H1 (cell line): Measurements from ENCODE around the gene POLR2H. TPM values are rescaled to one million over a fixed set of nuclear protein-coding genes. Genes with fewer than 3 reads are reported as not detected.

Experiments
- CTCF ChIA-PET: fragments of 300-600 bp; sonication (Branson Sonifier 250); formaldehyde crosslinking; loops from one replicate; lab custom pipeline; 2021; ENCODE audit not compliant: partially characterized antibody; lab: Charles Lee
- POLR2A ChIA-PET: fragments of 300-600 bp; sonication (Branson Sonifier 250); formaldehyde crosslinking; loops from one replicate; lab custom pipeline; 2021; ENCODE audit warnings: inconsistent platforms; ENCODE audit not compliant: partially characterized antibody; lab: Charles Lee
- DNase-seq, 2 experiments: peaks; one replicate each; pipeline versions ENCODE4 v3.0.0 to v3.0.0-alpha.2; 2010 to 2022; ENCODE audit warnings: low spot score in 2 of 2, low read depth in 1 of 2, mixed read lengths in 1 of 2
- FAIRE-seq: peaks from 2 replicates; lab custom pipeline; 2011; peaks lifted over from hg19 to GRCh38; lab: Jason Lieb, UNC
- H2AFZ ChIP-seq: 2 replicates; pipeline ENCODE4 v1.8.1; 2012; ENCODE audit warnings: low read length, inconsistent platforms
- H2AK5ac ChIP-seq: 2 replicates; pipeline ENCODE4 v1.6.1; 2013; ENCODE audit warnings: low read depth, low read length
- H2BK120ac ChIP-seq: replicated peaks from 2 replicates; pipeline ENCODE3; 2013; ENCODE audit warnings: low read depth, low read length, inconsistent platforms
- H2BK12ac ChIP-seq: 2 replicates; pipeline ENCODE4 v1.6.1; 2013; ENCODE audit warnings: low read depth, low read length
- H2BK15ac ChIP-seq: 2 replicates; pipeline ENCODE4 v1.6.1; 2013; ENCODE audit warnings: low read length
- H2BK20ac ChIP-seq: 2 replicates; pipeline ENCODE4 v1.6.1; 2013; ENCODE audit warnings: low read length
- H2BK5ac ChIP-seq: 2 replicates; pipeline ENCODE4 v1.6.1; 2013; ENCODE audit warnings: low read depth, low read length
- H3K14ac ChIP-seq: 2 replicates; pipeline ENCODE4 v1.6.1; 2013; ENCODE audit warnings: inconsistent platforms; ENCODE audit not compliant: insufficient read length
- H3K18ac ChIP-seq: 2 replicates; pipeline ENCODE4 v1.6.1; 2013; ENCODE audit warnings: low read length; ENCODE audit errors: extremely low read depth
- H3K23ac ChIP-seq: 2 replicates; pipeline ENCODE4 v1.6.1; 2013; ENCODE audit warnings: inconsistent platforms; ENCODE audit not compliant: insufficient read length
- H3K23me2 ChIP-seq: 2 replicates; pipeline ENCODE4 v1.6.1; 2013; ENCODE audit warnings: low read depth, low read length
- H3K27ac ChIP-seq: 2 replicates; pipeline ENCODE4 v1.6.1; 2011; ENCODE audit warnings: low read depth, low read length, inconsistent platforms
- H3K27me3 ChIP-seq, 4 experiments: replicated peaks in 1 of 4; 1 replicate in 1 of 4; 2 replicates in 3 of 4; pipeline versions ENCODE4 v1.6.1 to v1.8.1; 2011 to 2013; ENCODE audit warnings: low read length in 3 of 4, mild to moderate bottlenecking in 3 of 4, inconsistent platforms in 2 of 4, mixed read lengths in 2 of 4, moderate library complexity in 1 of 4; ENCODE audit not compliant: control insufficient read depth in 3 of 4, insufficient read depth in 3 of 4; ENCODE audit errors: extremely low read depth in 1 of 4
- H3K36me3 ChIP-seq, 4 experiments: 2 replicates each; pipeline versions ENCODE4 v1.6.1 to v1.8.1; 2011 to 2013; ENCODE audit warnings: mild to moderate bottlenecking in 4 of 4, low read length in 3 of 4, moderate library complexity in 2 of 4, control low read depth in 1 of 4, inconsistent platforms in 1 of 4; ENCODE audit not compliant: insufficient read depth in 4 of 4, control insufficient read depth in 2 of 4
- H3K4ac ChIP-seq: replicated peaks from 2 replicates; pipeline ENCODE3; 2013; ENCODE audit warnings: low read length, low read depth, mixed read lengths, inconsistent platforms; ENCODE audit not compliant: insufficient read length
- H3K4me1 ChIP-seq, 4 experiments: replicated peaks in 1 of 4; 1 replicate in 1 of 4; 2 replicates in 3 of 4; pipeline versions ENCODE4 v1.6.1 to v1.8.1; 2011 to 2013; ENCODE audit warnings: low read length in 3 of 4, inconsistent platforms in 2 of 4, mixed read lengths in 1 of 4; ENCODE audit not compliant: insufficient read depth in 4 of 4, control insufficient read depth in 3 of 4
- H3K4me2 ChIP-seq, 2 experiments: 2 replicates each; pipeline versions ENCODE4 v1.6.1 to v1.8.1; 2011 to 2013; ENCODE audit warnings: low read depth in 2 of 2, low read length in 2 of 2, control low read depth in 1 of 2, inconsistent platforms in 1 of 2, mild to moderate bottlenecking in 1 of 2; ENCODE audit not compliant: insufficient read depth in 1 of 2
- H3K4me3 ChIP-seq, 4 experiments: fragments of 200-600, 300-600 bp in 1 of 4; sonication (generic), shearing (Covaris generic), sonication (Bioruptor Twin) in 1 of 4; 2 replicates each; pipeline versions ENCODE4 v1.5.1 to v1.8.1; 2011 to 2016; ENCODE audit warnings: low read length in 4 of 4, low read depth in 3 of 4, control low read depth in 2 of 4, inconsistent platforms in 2 of 4, mild to moderate bottlenecking in 2 of 4, mixed read lengths in 1 of 4, moderate library complexity in 1 of 4; ENCODE audit not compliant: insufficient read depth in 2 of 4; ENCODE audit errors: extremely low read depth in 1 of 4
- H3K56ac ChIP-seq: replicated peaks from 2 replicates; pipeline ENCODE3; 2013; ENCODE audit warnings: low read depth, mild to moderate bottlenecking, mixed read lengths, low read length, inconsistent platforms; ENCODE audit not compliant: insufficient read length
- H3K79me1 ChIP-seq: 2 replicates; pipeline ENCODE4 v1.6.1; 2013; ENCODE audit warnings: low read depth, low read length, control low read depth
- H3K79me2 ChIP-seq, 2 experiments: 2 replicates each; pipeline versions ENCODE4 v1.6.1 to v1.8.1; 2012 to 2013; ENCODE audit warnings: low read length in 2 of 2, mild to moderate bottlenecking in 2 of 2, inconsistent platforms in 1 of 2; ENCODE audit not compliant: insufficient read depth in 2 of 2, control insufficient read depth in 1 of 2
- H3K9ac ChIP-seq, 4 experiments: replicated peaks in 1 of 4; 1 replicate in 1 of 4; 2 replicates in 3 of 4; pipeline versions ENCODE4 v1.6.1 to v1.8.1; 2011 to 2013; ENCODE audit warnings: low read depth in 3 of 4, low read length in 3 of 4, control low read depth in 2 of 4, mild to moderate bottlenecking in 2 of 4, moderate library complexity in 2 of 4, inconsistent platforms in 1 of 4; ENCODE audit errors: extremely low read depth in 1 of 4
- H3K9me3 ChIP-seq, 2 experiments: 2 replicates each; pipeline versions ENCODE4 v1.6.1 to v1.8.1; 2012 to 2013; ENCODE audit warnings: mild to moderate bottlenecking in 2 of 2, moderate library complexity in 2 of 2, control low read depth in 1 of 2, inconsistent platforms in 1 of 2, low read depth in 1 of 2, low read length in 1 of 2, mixed read lengths in 1 of 2; ENCODE audit not compliant: insufficient read depth in 2 of 2
- H4K20me1 ChIP-seq, 2 experiments: replicated peaks in 1 of 2; 2 replicates each; pipeline versions ENCODE3 to v1.8.1; 2011 to 2013; ENCODE audit warnings: inconsistent platforms in 2 of 2, low read length in 2 of 2, mild to moderate bottlenecking in 1 of 2; ENCODE audit not compliant: insufficient read depth in 2 of 2, control insufficient read depth in 1 of 2
- H4K5ac ChIP-seq: 2 replicates; pipeline ENCODE4 v1.6.1; 2013; ENCODE audit warnings: low read length, low read depth, mixed read lengths, inconsistent platforms; ENCODE audit not compliant: insufficient read length
- H4K8ac ChIP-seq: 2 replicates; pipeline ENCODE4 v1.8.0; 2013; ENCODE audit warnings: mild to moderate bottlenecking, moderate library complexity, low read length, inconsistent platforms; ENCODE audit not compliant: insufficient read depth; ENCODE audit errors: extremely low read depth
- H4K91ac ChIP-seq: replicated peaks from 2 replicates; pipeline ENCODE3; 2013; ENCODE audit warnings: low read length, mixed read lengths, inconsistent platforms; ENCODE audit not compliant: insufficient read length
- CEBPB ChIP-seq: IDR thresholded peaks from 2 replicates; pipeline ENCODE4 v1.6.1; 2012; ENCODE audit warnings: low read depth, low read length
- HDAC2 ChIP-seq, 2 experiments: fragments of 300-600 bp in 1 of 2; sonication (generic) in 1 of 2; IDR thresholded peaks; 2 replicates each; pipeline ENCODE4 v1.6.1; 2011 to 2012; ENCODE audit warnings: low read depth in 2 of 2, low read length in 2 of 2, mild to moderate bottlenecking in 2 of 2, moderate library complexity in 2 of 2, borderline replicate concordance in 1 of 2, inconsistent platforms in 1 of 2
- HDAC6 ChIP-seq: IDR thresholded peaks from one replicate; pipeline ENCODE4 v1.7.1; 2012; ENCODE audit warnings: low read depth, mild to moderate bottlenecking, inconsistent platforms, low read length, moderate library complexity
- NANOG ChIP-seq: IDR thresholded peaks from 2 replicates; pipeline ENCODE4 v1.6.1; 2011; ENCODE audit warnings: low read length, low read depth, mild to moderate bottlenecking, inconsistent platforms; ENCODE audit not compliant: insufficient read depth, poor library complexity, severe bottlenecking
- RXRA ChIP-seq: IDR thresholded peaks from 2 replicates; pipeline ENCODE4 v1.6.1; 2011; ENCODE audit warnings: low read depth, mild to moderate bottlenecking, low read length, moderate library complexity; ENCODE audit not compliant: insufficient read depth
- WGBS, 2 experiments: shearing (Covaris generic) in 1 of 2; methylation state at CpG; one replicate each; pipeline versions ENCODE4 v1.1.6 to v1.1.7; 2013 to 2015; ENCODE audit warnings: low lambda C conversion rate in 2 of 2, mixed read lengths in 2 of 2, inconsistent platforms in 1 of 2, low coverage in 1 of 2, missing lambda C conversion rate in 1 of 2; ENCODE audit not compliant: insufficient replicate concordance in 2 of 2, insufficient coverage in 1 of 2, insufficient read length in 1 of 2; ENCODE audit errors: extremely low coverage in 1 of 2, missing lambda C conversion rate in 1 of 2; 5-methylcytosine and 5-hydroxymethylcytosine counted together
- polyA plus RNA-seq, 7 experiments: library from polyadenylated mRNA; depleted of rRNA in 3 of 7; stranded (reverse) in 5 of 7; unstranded in 2 of 7; fragments of >200 nt in 5 of 7; fragments of 200-250 nt in 2 of 7; gene quantifications; 1 replicate in 5 of 7; 2 replicates in 1 of 7; 4 replicates in 1 of 7; pipeline versions ENCODE4 v1.2.1 to v1.2.3, GENCODE V29; 2011 to 2013; ENCODE audit warnings: missing spikeins in 2 of 7, mixed read lengths in 2 of 7
- total RNA-seq: library from RNA; stranded (reverse); fragmentation: NEBNext Ultra II Directional; extraction: Animal tissue kit (Norgen Biotek cat#: 25700); gene quantifications from 2 replicates; pipeline ENCODE4 v1.2.1, GENCODE V29; 2021

The POLR2H gene
- total and polyA plus RNA-seq, 2 of the 8 experiments (the other 6 are each of a cell fraction or from before 2014, with no cell fraction given), result 113 to 335 TPM

GRCh38 chr3:184337981-184338380 is 23.5 kb upstream of the POLR2H start:
- H3K18ac ChIP-seq, result no peak overlapping the region
- ChIA-PET CTCF (interaction anchor here (0.9 to 3.6 kb wide), 12 partner anchors 10 to 204 kb away, joined by 4 to 16 read pairs (median 5); no protein-coding TSS in a partner anchor), POLR2A (interaction anchor here (0.8 to 3.6 kb wide), 18 partner anchors 8 to 189 kb away, joined by 3 to 30 read pairs (median 4); partner anchors contain the start of genes CAMK2N2 and EIF4G1)
- no peak overlapping the region for H2BK120ac ChIP-seq
- H3K4ac ChIP-seq, result no peak overlapping the region
- H4K91ac ChIP-seq, result no peak overlapping the region
- no peaks in the 10 kb centered on the region for H3K27me3 ChIP-seq
- H3K79me1 ChIP-seq, result peaks cover 9% of the 10 kb centered on the region
- H3K36me3 ChIP-seq, result peaks cover 11 to 22% (median 20%) of the 10 kb centered on the region in 4 experiments; a peak in 7 of 8 replicates
- DNase-seq, result no peak
- no peak overlapping the region for H3K14ac ChIP-seq
- H2AK5ac ChIP-seq, result 0 out of 2 replicates have a peak overlapping the region, but pooled peaks have one; percentile 78
- no peak for FAIRE-seq
- peak overlapping the region; percentile 32; the same call in 1 of the 2 replicates for H3K27ac ChIP-seq
- peak overlapping the region; percentile 72 to 98 for H3K4me2 ChIP-seq
- 78% methylated on average over 6 of the region's 7 CpGs; no CpG with 5 or more reads in 1 of the 2 experiments for WGBS, 2 experiments
- no peak overlapping the region for H3K56ac ChIP-seq
- H3K23me2 ChIP-seq, result peaks cover 14% of the 10 kb centered on the region
- peak overlapping the region; percentile 84; the same call in 1 of the 2 replicates for H2BK12ac ChIP-seq
- H3K79me2 ChIP-seq, result peaks cover 0 to 2% of the 10 kb centered on the region in 2 experiments; a peak in 1 of 4 replicates
- H4K8ac ChIP-seq, result peak overlapping the region; percentile 7
- no peak overlapping the region; the same call in 1 of the 2 replicates for H2BK5ac ChIP-seq
- peaks cover 5 to 27% (median 18%) of the 10 kb centered on the region in 4 experiments for H3K4me1 ChIP-seq
- peaks cover 18 to 36% of the 10 kb centered on the region in 2 experiments for H4K20me1 ChIP-seq
- H2BK15ac ChIP-seq, result no peak overlapping the region
- H2AFZ ChIP-seq, result no peak overlapping the region
- H3K9me3 ChIP-seq, result no peaks in the 10 kb centered on the region
- H4K5ac ChIP-seq, result no peak overlapping the region
- peak overlapping the region in 1 of 4 experiments; percentile 50; a peak in 4 of 8 replicates for H3K4me3 ChIP-seq
- no peak overlapping the region for H2BK20ac ChIP-seq
- peak overlapping the region in 2 of 4 experiments; percentile 34 to 53; a peak in 2 of 7 replicates for H3K9ac ChIP-seq
- TF ChIP-seq RXRA (no peak), NANOG (no peak), HDAC2 (IDR thresholded peaks at IDR 0.05; ENCODE audit: borderline replicate concordance in 1 of 2, low read depth in 2 of 2, low read length in 2 of 2) (no peak), CEBPB (no peak), HDAC6 (no peak)
- TF ChIP-seq, all 59 proteins: peak for 0
- H3K23ac ChIP-seq, result no peak overlapping the region
